PFSK-1 (cell line): Measurements from ENCODE around the gene MCAT.

Experiments used
- FOXP2 ChIP-seq: optimal IDR thresholded peaks from 2 replicates; pipeline ENCODE3; 2011; ENCODE audit warnings: borderline replicate concordance, control low read depth, inconsistent platforms; ENCODE audit not compliant: insufficient read depth; ENCODE audit errors: extremely low read length, extremely low read depth
- POLR2AphosphoS5 ChIP-seq: IDR thresholded peaks from 2 replicates; pipeline ENCODE4 v1.6.1; 2012; ENCODE audit warnings: low read depth, mild to moderate bottlenecking, control low read depth, low read length, moderate library complexity
- REST ChIP-seq, 2 experiments: IDR thresholded peaks; 2 replicates each; pipeline versions ENCODE4 v1.6.1 to v1.8.0; 2011 to 2012; ENCODE audit warnings: low read depth in 2 of 2, low read length in 2 of 2, control low read depth in 1 of 2, inconsistent platforms in 1 of 2, mild to moderate bottlenecking in 1 of 2, moderate library complexity in 1 of 2; ENCODE audit not compliant: insufficient read depth in 1 of 2
- SIN3A ChIP-seq: IDR thresholded peaks from 2 replicates; pipeline ENCODE4 v1.6.1; 2012; ENCODE audit warnings: mild to moderate bottlenecking, low read length, moderate library complexity, borderline replicate concordance; ENCODE audit not compliant: insufficient read depth
- TAF1 ChIP-seq: IDR thresholded peaks from 2 replicates; pipeline ENCODE4 v1.6.1; 2012; ENCODE audit warnings: low read length, control low read depth, borderline replicate concordance; ENCODE audit not compliant: insufficient read depth

The MCAT gene

GRCh38 chr22:43173566-43173965 lies 30.4 kb upstream of the MCAT start:
- TF ChIP-seq FOXP2 (no peak), REST (IDR thresholded peaks at IDR 0.05; ENCODE audit: insufficient read depth in 1 of 2, low read depth in 2 of 2, low read length in 2 of 2) (no peak), POLR2AphosphoS5 (no peak), SIN3A (no peak), TAF1 (no peak)

- TF ChIP-seq SIN3A = no peak
- TF ChIP-seq REST (IDR thresholded peaks at IDR 0.05; ENCODE audit: insufficient read depth in 1 of 2, low read depth in 2 of 2, low read length in 2 of 2) = no peak
- TF ChIP-seq FOXP2 = no peak
- no peak for TF ChIP-seq TAF1
- TF ChIP-seq POLR2AphosphoS5 = no peak
Observed at GRCh38 chr22:43172191-43172590, 29.0 kb upstream of the MCAT start.

- TF ChIP-seq SIN3A (no peak), FOXP2 (no peak), TAF1 (no peak), POLR2AphosphoS5 (no peak), REST (IDR thresholded peaks at IDR 0.05; ENCODE audit: insufficient read depth in 1 of 2, low read depth in 2 of 2, low read length in 2 of 2) (no peak)
Observed at GRCh38 chr22:43171607-43172006, 28.4 kb upstream of the MCAT start.

- TF ChIP-seq TAF1 = no peak
- no peak for TF ChIP-seq SIN3A
- TF ChIP-seq FOXP2 = no peak
- TF ChIP-seq REST (IDR thresholded peaks at IDR 0.05; ENCODE audit: insufficient read depth in 1 of 2, low read depth in 2 of 2, low read length in 2 of 2) = no peak
- TF ChIP-seq POLR2AphosphoS5 = no peak
Observed at GRCh38 chr22:43171019-43171491, 27.9 kb upstream of the MCAT start.

- no peak for TF ChIP-seq FOXP2
Observed at GRCh38 chr22:43170131-43170480, 26.9 kb upstream of the MCAT start.
